K562 (cell line): Measurements from ENCODE around the gene PAK1IP1. TPM values are rescaled to one million over a fixed set of nuclear protein-coding genes. Genes with fewer than 3 reads are reported as not detected.

Experiments used
- BCOR ChIP-seq: fragments of 450-650 bp; IDR thresholded peaks from 2 replicates; pipeline ENCODE4 v1.6.1; 2016
- GTF3C2 ChIP-seq: IDR thresholded peaks from 3 replicates; pipeline ENCODE4 v1.6.1; 2011; ENCODE audit warnings: borderline replicate concordance, mild to moderate bottlenecking, moderate library complexity; ENCODE audit not compliant: insufficient read length; ENCODE audit errors: extremely low read depth
- NFE2L1 ChIP-seq: fragments of 450-650 bp; IDR thresholded peaks from 2 replicates; pipeline ENCODE4 v1.6.1; 2016; ENCODE audit warnings: missing genetic modification characterization, low read depth, mild to moderate bottlenecking, missing compliant biosample characterization, moderate library complexity, borderline replicate concordance
- PBX2 ChIP-seq, 2 experiments: IDR thresholded peaks in 1 of 2; conservative IDR thresholded peaks in 1 of 2; 2 replicates each; pipeline ENCODE4 v1.6.1; 2016; ENCODE audit warnings: low read depth in 2 of 2, mild to moderate bottlenecking in 1 of 2, missing compliant biosample characterization in 1 of 2, missing genetic modification characterization in 1 of 2, moderate library complexity in 1 of 2
- RBM34 ChIP-seq: fragments of 200-400 bp; formaldehyde crosslinking; IDR thresholded peaks from 2 replicates; pipeline ENCODE4 v1.6.1; 2018; ENCODE audit warnings: low read length, borderline replicate concordance; ENCODE audit not compliant: insufficient read depth
- TBL1XR1 ChIP-seq, 2 experiments: IDR thresholded peaks; 2 replicates each; pipeline ENCODE4 v1.6.1; 2012; ENCODE audit warnings: improper control_type of control experiment in 2 of 2, low read length in 2 of 2, mild to moderate bottlenecking in 1 of 2
- TEAD4 ChIP-seq, 2 experiments: sonication (generic) in 1 of 2; formaldehyde crosslinking in 1 of 2; IDR thresholded peaks; 2 replicates each; pipeline versions ENCODE4 v1.6.1 to v1.8.0; 2012 to 2022; ENCODE audit warnings: borderline replicate concordance in 1 of 2, inconsistent platforms in 1 of 2, low read length in 1 of 2, mild to moderate bottlenecking in 1 of 2, missing genetic modification reagents in 1 of 2
- ZC3H11A ChIP-seq: IDR thresholded peaks from 2 replicates; pipeline ENCODE4 v1.6.1; 2012; ENCODE audit warnings: low read depth, low read length, improper control_type of control experiment
- polyA plus RNA-seq, 8 experiments: library from polyadenylated mRNA; depleted of rRNA in 4 of 8; stranded (reverse) in 5 of 8; unstranded in 3 of 8; fragments of >200 nt; fragmentation: Nextera tagmentation in 2 of 8; fragmentation: Illumina TruSeq in 1 of 8; extraction: Ambion mirVana in 2 of 8; extraction: Trizol in 1 of 8; gene quantifications; 2 replicates each; pipeline versions ENCODE4 v1.2.1 to v1.2.3, GENCODE V29; 2011 to 2014; ENCODE audit warnings: inconsistent platforms in 1 of 8, missing spikeins in 1 of 8
- total RNA-seq, 7 experiments: library from RNA; depleted of rRNA in 6 of 7; stranded (reverse); fragments of >200 nt in 6 of 7; fragmentation: Illumina TruSeq in 2 of 7; extraction: Trizol in 2 of 7; gene quantifications; 2 replicates each; pipeline versions ENCODE4 v1.2.1 to v1.2.3, GENCODE V29; 2011 to 2021; ENCODE audit warnings: low replicate concordance in 1 of 7

Gene PAK1IP1
- total and polyA plus RNA-seq, 9 of the 15 experiments (the other 6 are each of a cell fraction or from before 2014, with no cell fraction given), result 50.0 to 200 (median 87.0) TPM

GRCh38 chr6:10749734-10750133, 55.0 kb downstream of the PAK1IP1 start (continued):
- TF ChIP-seq GTF3C2, result no peak
- TF ChIP-seq PBX2 (CRISPR knock-in tag; IDR thresholded peaks at IDR 0.05; ENCODE audit: low read depth), result no peak
- TF ChIP-seq PBX2 (tag; conservative IDR thresholded peaks at IDR 0.05; ENCODE audit: low read depth), result peak; percentile 42; the same call in 1 of the 2 replicates
- TF ChIP-seq TBL1XR1 (IDR thresholded peaks at IDR 0.05; ENCODE audit: low read length in 2 of 2), result peak; percentile 80 to 88; a peak in 3 of 4 replicates
- TF ChIP-seq RBM34, result no peak
- no peak for TF ChIP-seq ZC3H11A
- no peak for TF ChIP-seq NFE2L1
- peak; percentile 49; the same call in 1 of the 2 replicates for TF ChIP-seq BCOR
- TF ChIP-seq TEAD4 (IDR thresholded peaks at IDR 0.05; ENCODE audit: low read length), result peak; percentile 95
- no peak for TF ChIP-seq TEAD4 (CRISPR knock-in tag; IDR thresholded peaks at IDR 0.05; ENCODE audit: borderline replicate concordance)
